SJSA1 (cell line): Measurements from ENCODE around the gene EXT2. TPM values are rescaled to one million over a fixed set of nuclear protein-coding genes. Genes with fewer than 3 reads are reported as not detected.

ENCODE experiments used
- DNase-seq, 2 experiments: peaks; one replicate each; pipeline ENCODE4 v3.0.0-alpha.2; 2015 to 2020; ENCODE audit warnings: low spot score in 2 of 2, low read depth in 1 of 2
- H3K27ac ChIP-seq: fragments of 250-450 bp; sonication (Bioruptor Pico); 2 replicates; pipeline ENCODE4 v1.5.1; 2020; ENCODE audit warnings: mild to moderate bottlenecking, moderate library complexity
- H3K27me3 ChIP-seq: fragments of 250-450 bp; sonication (Bioruptor Pico); replicated peaks from 2 replicates; pipeline ENCODE4 v1.5.1; 2020; ENCODE audit warnings: mild to moderate bottlenecking, moderate library complexity
- H3K36me3 ChIP-seq: fragments of 250-450 bp; sonication (Bioruptor Pico); 2 replicates; pipeline ENCODE4 v1.5.1; 2020; ENCODE audit warnings: mild to moderate bottlenecking
- H3K4me1 ChIP-seq: fragments of 250-450 bp; sonication (Bioruptor Pico); replicated peaks from 2 replicates; pipeline ENCODE4 v1.6.1; 2021; ENCODE audit warnings: mild to moderate bottlenecking
- H3K4me3 ChIP-seq: fragments of 250-450 bp; sonication (Bioruptor Pico); 2 replicates; pipeline ENCODE4 v1.5.1; 2020; ENCODE audit warnings: mild to moderate bottlenecking
- H3K9me3 ChIP-seq: fragments of 250-450 bp; sonication (Bioruptor Pico); replicated peaks from 2 replicates; pipeline ENCODE4 v1.5.1; 2020; ENCODE audit warnings: mild to moderate bottlenecking
- total RNA-seq: library from RNA; depleted of rRNA; stranded (reverse); fragments of >200 nt; shearing (Covaris generic); gene quantifications from 2 replicates; pipeline ENCODE4 v1.2.3, GENCODE V29; 2014

EXT2 gene
- total RNA-seq, 1 experiment from 2014 or later = 202 TPM

- no peak for DNase-seq
Measured at GRCh38 chr11:44192462-44193100, 97.1 kb downstream of the EXT2 start.

GRCh38 chr11:44193856-44194255, 98.4 kb downstream of the EXT2 start:
- Histone ChIP-seq H3K4me3 (no peak overlapping the region), H3K27ac (no peak overlapping the region), H3K9me3 (peaks cover 6% of the 10 kb centered on the region; the same call in 1 of the 2 replicates), H3K36me3 (peaks cover 19% of the 10 kb centered on the region; the same call in 1 of the 2 replicates), H3K4me1 (peaks cover 19% of the 10 kb centered on the region), H3K27me3 (no peaks in the 10 kb centered on the region)
- no peak for DNase-seq

More at GRCh38 chr11:44192462-44193100, 97.1 kb downstream of the EXT2 start:
- H3K27ac ChIP-seq = no peak overlapping the region
- H3K9me3 ChIP-seq = peaks cover 15% of the 10 kb centered on the region; the same call in 1 of the 2 replicates
- peaks cover 19% of the 10 kb centered on the region; the same call in 1 of the 2 replicates for H3K36me3 ChIP-seq
- H3K27me3 ChIP-seq = no peaks in the 10 kb centered on the region
- H3K4me3 ChIP-seq = no peak overlapping the region
- H3K4me1 ChIP-seq = peaks cover 8% of the 10 kb centered on the region

- Histone ChIP-seq H3K4me3 (no peak overlapping the region), H3K27me3 (no peaks in the 10 kb centered on the region), H3K4me1 (peaks cover 29% of the 10 kb centered on the region), H3K36me3 (peaks cover 29% of the 10 kb centered on the region), H3K9me3 (no peaks in the 10 kb centered on the region; the same call in 1 of the 2 replicates), H3K27ac (no peak overlapping the region)
- DNase-seq = peak in 1 of 2 experiments; percentile 25
Measured at GRCh38 chr11:44198146-44198724, 102.8 kb downstream of the EXT2 start.

GRCh38 chr11:44199298-44199697, 103.8 kb downstream of the EXT2 start:
- Histone ChIP-seq H3K27ac (no peak overlapping the region), H3K9me3 (no peaks in the 10 kb centered on the region; the same call in 1 of the 2 replicates), H3K27me3 (no peaks in the 10 kb centered on the region), H3K4me3 (no peak overlapping the region), H3K4me1 (peaks cover 29% of the 10 kb centered on the region), H3K36me3 (peaks cover 29% of the 10 kb centered on the region)
- no peak for DNase-seq

- no peak overlapping the region for H3K27ac ChIP-seq
- DNase-seq = peak in 1 of 2 experiments; percentile 15
- peaks cover 29% of the 10 kb centered on the region for H3K4me1 ChIP-seq
- peaks cover 29% of the 10 kb centered on the region for H3K36me3 ChIP-seq
- H3K9me3 ChIP-seq = no peaks in the 10 kb centered on the region; the same call in 1 of the 2 replicates
- H3K27me3 ChIP-seq = no peaks in the 10 kb centered on the region
- no peak overlapping the region for H3K4me3 ChIP-seq
Measured at GRCh38 chr11:44199816-44200215, 104.3 kb downstream of the EXT2 start.

- Histone ChIP-seq H3K27me3 (no peaks in the 10 kb centered on the region), H3K9me3 (no peaks in the 10 kb centered on the region), H3K27ac (no peak overlapping the region), H3K4me3 (no peak overlapping the region), H3K36me3 (peaks cover 30% of the 10 kb centered on the region), H3K4me1 (peaks cover 24% of the 10 kb centered on the region)
- no peak for DNase-seq
Measured at GRCh38 chr11:44203270-44204043, 108.0 kb downstream of the EXT2 start.

GRCh38 chr11:44205352-44205751, 109.9 kb downstream of the EXT2 start:
- Histone ChIP-seq H3K9me3 (no peaks in the 10 kb centered on the region), H3K4me3 (no peak overlapping the region), H3K36me3 (peaks cover 26% of the 10 kb centered on the region), H3K27ac (no peak overlapping the region), H3K27me3 (no peaks in the 10 kb centered on the region), H3K4me1 (peaks cover 18% of the 10 kb centered on the region)
- DNase-seq = no peak

GRCh38 chr11:44205836-44206235, 110.4 kb downstream of the EXT2 start:
- H3K27ac ChIP-seq = no peak overlapping the region
- peaks cover 13% of the 10 kb centered on the region for H3K4me1 ChIP-seq
- no peak for DNase-seq
- H3K27me3 ChIP-seq = no peaks in the 10 kb centered on the region
- no peak overlapping the region for H3K4me3 ChIP-seq
- H3K9me3 ChIP-seq = no peaks in the 10 kb centered on the region
- H3K36me3 ChIP-seq = peaks cover 26% of the 10 kb centered on the region

GRCh38 chr11:44207292-44207691, 111.8 kb downstream of the EXT2 start:
- Histone ChIP-seq H3K27ac (no peak overlapping the region), H3K4me3 (no peak overlapping the region), H3K27me3 (no peaks in the 10 kb centered on the region), H3K4me1 (peaks cover 12% of the 10 kb centered on the region), H3K36me3 (peaks cover 11% of the 10 kb centered on the region), H3K9me3 (no peaks in the 10 kb centered on the region)
- DNase-seq = no peak

GRCh38 chr11:44208976-44209603, 113.6 kb downstream of the EXT2 start:
- no peak for DNase-seq
- H3K36me3 ChIP-seq = peaks cover 11% of the 10 kb centered on the region
- H3K27ac ChIP-seq = no peak overlapping the region
- H3K27me3 ChIP-seq = no peaks in the 10 kb centered on the region
- H3K4me3 ChIP-seq = no peak overlapping the region
- no peaks in the 10 kb centered on the region for H3K9me3 ChIP-seq
- peaks cover 12% of the 10 kb centered on the region for H3K4me1 ChIP-seq

- Histone ChIP-seq H3K9me3 (no peaks in the 10 kb centered on the region), H3K27me3 (no peaks in the 10 kb centered on the region), H3K4me1 (peaks cover 12% of the 10 kb centered on the region), H3K27ac (no peak overlapping the region), H3K4me3 (no peak overlapping the region), H3K36me3 (peaks cover 5% of the 10 kb centered on the region)
- no peak for DNase-seq
Measured at GRCh38 chr11:44212128-44212527, 116.7 kb downstream of the EXT2 start.

- H3K36me3 ChIP-seq = peaks cover 3% of the 10 kb centered on the region; the same call in 1 of the 2 replicates
- H3K4me3 ChIP-seq = no peak overlapping the region
- no peaks in the 10 kb centered on the region for H3K9me3 ChIP-seq
- no peak overlapping the region for H3K27ac ChIP-seq
- H3K4me1 ChIP-seq = peaks cover 12% of the 10 kb centered on the region
- DNase-seq = no peak
- H3K27me3 ChIP-seq = no peaks in the 10 kb centered on the region
Measured at GRCh38 chr11:44213148-44213547, 117.7 kb downstream of the EXT2 start.

GRCh38 chr11:44217432-44217831, 122.0 kb downstream of the EXT2 start:
- no peak overlapping the region for H3K4me3 ChIP-seq
- no peak for DNase-seq
- H3K9me3 ChIP-seq = no peaks in the 10 kb centered on the region
- no peaks in the 10 kb centered on the region for H3K36me3 ChIP-seq
- H3K27me3 ChIP-seq = no peaks in the 10 kb centered on the region
- peaks cover 8% of the 10 kb centered on the region; the same call in 1 of the 2 replicates for H3K4me1 ChIP-seq
- no peak overlapping the region for H3K27ac ChIP-seq
